A549 (cell line): ENCODE measurements around the gene PALLD.

Source experiments
- CHD4 ChIP-seq: fragments of 200-600 bp; sonication (generic); IDR thresholded peaks from 2 replicates; pipeline ENCODE4 v1.6.1; 2016; ENCODE audit warnings: antibody characterized with exemption, mild to moderate bottlenecking, borderline replicate concordance
- EP300 ChIP-seq, 2 experiments: fragments of >200 bp; sonication (Bioruptor Twin); formaldehyde crosslinking; IDR thresholded peaks; 2 replicates in 1 of 2; 3 replicates in 1 of 2; pipeline ENCODE4 v1.6.1; 2016 to 2017
- JUN ChIP-seq, 2 experiments: fragments of >200 bp; sonication (Bioruptor Twin); formaldehyde crosslinking; IDR thresholded peaks; 2 replicates in 1 of 2; 3 replicates in 1 of 2; pipeline ENCODE4 v1.6.1; 2016 to 2017
- JUNB ChIP-seq: fragments of >200 bp; sonication (Bioruptor Twin); formaldehyde crosslinking; IDR thresholded peaks from 2 replicates; pipeline ENCODE4 v1.6.1; 2016
- KDM1A ChIP-seq: fragments of 200-600 bp; sonication (generic); IDR thresholded peaks from 2 replicates; pipeline ENCODE4 v1.6.1; 2016; ENCODE audit warnings: low read depth, mild to moderate bottlenecking
- POLR2A ChIP-seq: IDR thresholded peaks from 2 replicates; pipeline ENCODE4 v1.6.1; 2012; ENCODE audit warnings: mild to moderate bottlenecking, low read length
- POLR2AphosphoS2 ChIP-seq: conservative IDR thresholded peaks from 2 replicates; pipeline ENCODE4 v1.6.1; 2012; ENCODE audit warnings: low read length, improper control_type of control experiment, inconsistent platforms
- RAD21 ChIP-seq, 2 experiments: fragments of >200 bp in 1 of 2; sonication (Bioruptor Twin) in 1 of 2; formaldehyde crosslinking in 1 of 2; IDR thresholded peaks in 1 of 2; conservative IDR thresholded peaks in 1 of 2; 2 replicates in 1 of 2; 3 replicates in 1 of 2; pipeline ENCODE4 v1.6.1; 2012 to 2018; ENCODE audit warnings: inconsistent platforms in 1 of 2
- RCOR1 ChIP-seq: fragments of 150-350 bp; IDR thresholded peaks from 2 replicates; pipeline ENCODE4 v1.6.1; 2014; ENCODE audit warnings: antibody characterized with exemption, low read length, low read depth
- RFX5 ChIP-seq: fragments of 450-650 bp; IDR thresholded peaks from 2 replicates; pipeline ENCODE4 v1.7.1; 2014; ENCODE audit warnings: antibody characterized with exemption, mild to moderate bottlenecking, moderate library complexity
- TF ChIP-seq, protein P1 (sequence below): IDR thresholded peaks from 2 replicates; pipeline ENCODE4 v1.6.1; 2012; ENCODE audit warnings: low read depth, borderline replicate concordance
- TF ChIP-seq, protein P2 (sequence below): fragments of >200 bp; sonication (Bioruptor Twin); formaldehyde crosslinking; IDR thresholded peaks from 3 replicates; pipeline ENCODE4 v1.5.1; 2016
- TF ChIP-seq, protein P3 (sequence below): fragments of 200-600 bp; sonication (generic); IDR thresholded peaks from 2 replicates; pipeline ENCODE4 v1.6.1; 2016; ENCODE audit warnings: antibody characterized with exemption, mild to moderate bottlenecking, moderate library complexity
- TF ChIP-seq, protein P4 (sequence below): fragments of 250-450 bp; sonication (Bioruptor Pico); IDR thresholded peaks from 2 replicates; pipeline ENCODE4 v1.5.0; 2021; ENCODE audit warnings: mild to moderate bottlenecking, moderate library complexity, borderline replicate concordance

DNA sequence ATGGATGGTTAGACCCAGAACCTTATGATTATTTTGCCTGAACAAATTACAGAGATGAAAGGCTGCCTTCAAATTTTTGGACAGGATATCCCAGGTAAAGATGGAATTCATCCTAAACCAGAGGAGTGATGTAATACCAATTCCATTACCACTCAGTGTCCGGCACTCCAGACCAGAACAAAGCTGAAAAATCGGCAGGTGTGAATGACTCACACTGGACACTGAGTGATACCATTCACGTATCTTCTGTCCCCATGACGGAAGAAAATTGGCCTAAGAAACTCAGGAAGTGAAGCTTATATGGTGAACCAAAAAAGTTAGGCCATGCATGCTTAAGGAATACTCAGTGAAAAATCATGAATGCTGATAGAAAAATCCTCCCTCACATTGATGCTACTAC, 34.5 kb downstream of the PALLD start:
- TF ChIP-seq, protein P1, sequence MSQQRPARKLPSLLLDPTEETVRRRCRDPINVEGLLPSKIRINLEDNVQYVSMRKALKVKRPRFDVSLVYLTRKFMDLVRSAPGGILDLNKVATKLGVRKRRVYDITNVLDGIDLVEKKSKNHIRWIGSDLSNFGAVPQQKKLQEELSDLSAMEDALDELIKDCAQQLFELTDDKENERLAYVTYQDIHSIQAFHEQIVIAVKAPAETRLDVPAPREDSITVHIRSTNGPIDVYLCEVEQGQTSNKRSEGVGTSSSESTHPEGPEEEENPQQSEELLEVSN, result no peak
- TF ChIP-seq POLR2A, result no peak
- TF ChIP-seq, protein P2, sequence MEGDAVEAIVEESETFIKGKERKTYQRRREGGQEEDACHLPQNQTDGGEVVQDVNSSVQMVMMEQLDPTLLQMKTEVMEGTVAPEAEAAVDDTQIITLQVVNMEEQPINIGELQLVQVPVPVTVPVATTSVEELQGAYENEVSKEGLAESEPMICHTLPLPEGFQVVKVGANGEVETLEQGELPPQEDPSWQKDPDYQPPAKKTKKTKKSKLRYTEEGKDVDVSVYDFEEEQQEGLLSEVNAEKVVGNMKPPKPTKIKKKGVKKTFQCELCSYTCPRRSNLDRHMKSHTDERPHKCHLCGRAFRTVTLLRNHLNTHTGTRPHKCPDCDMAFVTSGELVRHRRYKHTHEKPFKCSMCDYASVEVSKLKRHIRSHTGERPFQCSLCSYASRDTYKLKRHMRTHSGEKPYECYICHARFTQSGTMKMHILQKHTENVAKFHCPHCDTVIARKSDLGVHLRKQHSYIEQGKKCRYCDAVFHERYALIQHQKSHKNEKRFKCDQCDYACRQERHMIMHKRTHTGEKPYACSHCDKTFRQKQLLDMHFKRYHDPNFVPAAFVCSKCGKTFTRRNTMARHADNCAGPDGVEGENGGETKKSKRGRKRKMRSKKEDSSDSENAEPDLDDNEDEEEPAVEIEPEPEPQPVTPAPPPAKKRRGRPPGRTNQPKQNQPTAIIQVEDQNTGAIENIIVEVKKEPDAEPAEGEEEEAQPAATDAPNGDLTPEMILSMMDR, result no peak
- TF ChIP-seq, protein P3, sequence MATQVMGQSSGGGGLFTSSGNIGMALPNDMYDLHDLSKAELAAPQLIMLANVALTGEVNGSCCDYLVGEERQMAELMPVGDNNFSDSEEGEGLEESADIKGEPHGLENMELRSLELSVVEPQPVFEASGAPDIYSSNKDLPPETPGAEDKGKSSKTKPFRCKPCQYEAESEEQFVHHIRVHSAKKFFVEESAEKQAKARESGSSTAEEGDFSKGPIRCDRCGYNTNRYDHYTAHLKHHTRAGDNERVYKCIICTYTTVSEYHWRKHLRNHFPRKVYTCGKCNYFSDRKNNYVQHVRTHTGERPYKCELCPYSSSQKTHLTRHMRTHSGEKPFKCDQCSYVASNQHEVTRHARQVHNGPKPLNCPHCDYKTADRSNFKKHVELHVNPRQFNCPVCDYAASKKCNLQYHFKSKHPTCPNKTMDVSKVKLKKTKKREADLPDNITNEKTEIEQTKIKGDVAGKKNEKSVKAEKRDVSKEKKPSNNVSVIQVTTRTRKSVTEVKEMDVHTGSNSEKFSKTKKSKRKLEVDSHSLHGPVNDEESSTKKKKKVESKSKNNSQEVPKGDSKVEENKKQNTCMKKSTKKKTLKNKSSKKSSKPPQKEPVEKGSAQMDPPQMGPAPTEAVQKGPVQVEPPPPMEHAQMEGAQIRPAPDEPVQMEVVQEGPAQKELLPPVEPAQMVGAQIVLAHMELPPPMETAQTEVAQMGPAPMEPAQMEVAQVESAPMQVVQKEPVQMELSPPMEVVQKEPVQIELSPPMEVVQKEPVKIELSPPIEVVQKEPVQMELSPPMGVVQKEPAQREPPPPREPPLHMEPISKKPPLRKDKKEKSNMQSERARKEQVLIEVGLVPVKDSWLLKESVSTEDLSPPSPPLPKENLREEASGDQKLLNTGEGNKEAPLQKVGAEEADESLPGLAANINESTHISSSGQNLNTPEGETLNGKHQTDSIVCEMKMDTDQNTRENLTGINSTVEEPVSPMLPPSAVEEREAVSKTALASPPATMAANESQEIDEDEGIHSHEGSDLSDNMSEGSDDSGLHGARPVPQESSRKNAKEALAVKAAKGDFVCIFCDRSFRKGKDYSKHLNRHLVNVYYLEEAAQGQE, result no peak
- TF ChIP-seq RFX5, result no peak
- no peak for TF ChIP-seq KDM1A
- no peak for TF ChIP-seq POLR2AphosphoS2
- TF ChIP-seq JUN (IDR thresholded peaks at IDR 0.05), result no peak
- TF ChIP-seq RAD21 (conservative IDR thresholded peaks at IDR 0.05 in 1 of 2, IDR thresholded peaks at IDR 0.05 in 1 of 2), result no peak
- no peak for TF ChIP-seq EP300 (IDR thresholded peaks at IDR 0.05)
- TF ChIP-seq, protein P4, sequence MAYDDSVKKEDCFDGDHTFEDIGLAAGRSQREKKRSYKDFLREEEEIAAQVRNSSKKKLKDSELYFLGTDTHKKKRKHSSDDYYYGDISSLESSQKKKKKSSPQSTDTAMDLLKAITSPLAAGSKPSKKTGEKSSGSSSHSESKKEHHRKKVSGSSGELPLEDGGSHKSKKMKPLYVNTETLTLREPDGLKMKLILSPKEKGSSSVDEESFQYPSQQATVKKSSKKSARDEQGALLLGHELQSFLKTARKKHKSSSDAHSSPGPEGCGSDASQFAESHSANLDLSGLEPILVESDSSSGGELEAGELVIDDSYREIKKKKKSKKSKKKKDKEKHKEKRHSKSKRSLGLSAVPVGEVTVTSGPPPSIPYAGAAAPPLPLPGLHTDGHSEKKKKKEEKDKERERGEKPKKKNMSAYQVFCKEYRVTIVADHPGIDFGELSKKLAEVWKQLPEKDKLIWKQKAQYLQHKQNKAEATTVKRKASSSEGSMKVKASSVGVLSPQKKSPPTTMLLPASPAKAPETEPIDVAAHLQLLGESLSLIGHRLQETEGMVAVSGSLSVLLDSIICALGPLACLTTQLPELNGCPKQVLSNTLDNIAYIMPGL, result no peak
- no peak for TF ChIP-seq CHD4
- TF ChIP-seq RCOR1, result no peak
- TF ChIP-seq JUNB, result no peak
